IMR-90 (cell line): ENCODE data around the gene NCKAP5. TPM values are rescaled to one million over a fixed set of nuclear protein-coding genes. Genes with fewer than 3 reads are reported as not detected.

Source experiments
- ATAC-seq: fragments of 200-7000 bp; cut with Tn5 transposase; 2 replicates; pipeline ENCODE4 v1.9.1; 2020; ENCODE audit warnings: low read depth, mild to moderate bottlenecking, moderate library complexity
- BruUV-seq: library from RNA; stranded (reverse); fragments of 400-500 nt; replicated peaks from 2 replicates; lab custom pipeline; 2021; lab: Mats Ljungman, UMichigan
- CTCF ChIA-PET: fragments of 300-600 bp; formaldehyde crosslinking; extraction: SDS; loops from one replicate; lab custom pipeline; 2021; ENCODE audit warnings: antibody characterized with exemption; lab: Yijun Ruan, JAX
- POLR2A ChIA-PET: fragments of 300-600 bp; sonication (Branson Sonifier 250); formaldehyde crosslinking; loops from one replicate; lab custom pipeline; 2022; ENCODE audit warnings: antibody characterized with exemption; ENCODE audit not compliant: unreplicated experiment; lab: Charles Lee
- DNase-seq: peaks from one replicate; pipeline ENCODE4 v3.0.0; 2013
- H2AFZ ChIP-seq: replicated peaks from 2 replicates; pipeline ENCODE3; 2013; ENCODE audit warnings: low read length, mild to moderate bottlenecking; ENCODE audit not compliant: poor library complexity
- H2AK5ac ChIP-seq: 2 replicates; pipeline ENCODE4 v1.6.1; 2013; ENCODE audit warnings: low read depth, low read length, inconsistent platforms
- H2AK9ac ChIP-seq: replicated peaks from 2 replicates; pipeline ENCODE3; 2013; ENCODE audit warnings: mild to moderate bottlenecking, low read depth, low read length, moderate library complexity; ENCODE audit not compliant: poor library complexity
- H2BK120ac ChIP-seq: 2 replicates; pipeline ENCODE4 v1.6.1; 2013; ENCODE audit warnings: low read depth, low read length, inconsistent platforms
- H2BK15ac ChIP-seq: 3 replicates; pipeline ENCODE4 v1.6.1; 2013; ENCODE audit warnings: low read depth, low read length, inconsistent platforms
- H2BK20ac ChIP-seq: 2 replicates; pipeline ENCODE4 v1.6.1; 2013; ENCODE audit warnings: low read depth, mild to moderate bottlenecking, inconsistent platforms, low read length, moderate library complexity
- H2BK5ac ChIP-seq: 2 replicates; pipeline ENCODE4 v1.6.1; 2013; ENCODE audit warnings: mild to moderate bottlenecking, low read depth, low read length, inconsistent platforms; ENCODE audit not compliant: poor library complexity, severe bottlenecking
- H3K14ac ChIP-seq: replicated peaks from 2 replicates; pipeline ENCODE4 v1.6.1; 2013; ENCODE audit warnings: low read depth, low read length, inconsistent platforms
- H3K18ac ChIP-seq: 2 replicates; pipeline ENCODE4 v1.6.1; 2013; ENCODE audit warnings: low read depth, low read length, control low read depth
- H3K23ac ChIP-seq: 2 replicates; pipeline ENCODE4 v1.6.1; 2013; ENCODE audit warnings: low read depth, low read length, inconsistent platforms
- H3K27ac ChIP-seq: 2 replicates; pipeline ENCODE4 v1.5.1; 2013; ENCODE audit warnings: mild to moderate bottlenecking, control low read depth, low read length; ENCODE audit not compliant: insufficient read depth
- H3K27me3 ChIP-seq: 2 replicates; pipeline ENCODE4 v1.6.1; 2013; ENCODE audit warnings: low read length; ENCODE audit not compliant: control insufficient read depth, insufficient read depth
- H3K36me3 ChIP-seq: 2 replicates; pipeline ENCODE4 v1.6.1; 2013; ENCODE audit warnings: low read length, mixed read lengths; ENCODE audit not compliant: control insufficient read depth, insufficient read depth
- H3K4ac ChIP-seq: 2 replicates; pipeline ENCODE4 v1.6.1; 2013; ENCODE audit warnings: low read depth, low read length, inconsistent platforms
- H3K4me1 ChIP-seq: 2 replicates; pipeline ENCODE4 v1.6.1; 2013; ENCODE audit warnings: low read length, mixed read lengths; ENCODE audit not compliant: control insufficient read depth, insufficient read depth
- H3K4me2 ChIP-seq: 2 replicates; pipeline ENCODE4 v1.6.1; 2013; ENCODE audit warnings: low read depth, mild to moderate bottlenecking, control low read depth, low read length, moderate library complexity
- H3K4me3 ChIP-seq: 2 replicates; pipeline ENCODE4 v1.5.1; 2013; ENCODE audit warnings: low read depth, mild to moderate bottlenecking, control low read depth, low read length, moderate library complexity; ENCODE audit not compliant: insufficient read depth
- H3K56ac ChIP-seq: 2 replicates; pipeline ENCODE4 v1.6.1; 2013; ENCODE audit warnings: low read length, inconsistent platforms; ENCODE audit not compliant: insufficient read depth; ENCODE audit errors: extremely low read depth
- H3K79me1 ChIP-seq, 2 experiments: 2 replicates each; pipeline ENCODE4 v1.6.1; 2013; ENCODE audit warnings: low read length in 2 of 2, inconsistent platforms in 1 of 2, low read depth in 1 of 2
- H3K9ac ChIP-seq: 2 replicates; pipeline ENCODE4 v1.6.1; 2013; ENCODE audit warnings: low read depth, low read length, control low read depth
- H3K9me1 ChIP-seq: 2 replicates; pipeline ENCODE4 v1.6.1; 2013; ENCODE audit warnings: low read length, inconsistent platforms; ENCODE audit not compliant: insufficient read depth
- H3K9me3 ChIP-seq: 2 replicates; pipeline ENCODE4 v1.6.1; 2013; ENCODE audit warnings: low read length; ENCODE audit not compliant: control insufficient read depth, insufficient read depth
- H4K20me1 ChIP-seq: 2 replicates; pipeline ENCODE4 v1.6.1; 2013; ENCODE audit warnings: low read length, inconsistent platforms; ENCODE audit not compliant: insufficient read depth
- H4K5ac ChIP-seq: 2 replicates; pipeline ENCODE4 v1.6.1; 2013; ENCODE audit warnings: mild to moderate bottlenecking, low read depth, low read length, control low read depth
- H4K8ac ChIP-seq, 2 experiments: 2 replicates each; pipeline ENCODE4 v1.6.1; 2013; ENCODE audit warnings: low read depth in 2 of 2, low read length in 2 of 2, control low read depth in 1 of 2, inconsistent platforms in 1 of 2
- H4K91ac ChIP-seq: 2 replicates; pipeline ENCODE4 v1.6.1; 2013; ENCODE audit warnings: low read depth, low read length, inconsistent platforms; ENCODE audit not compliant: insufficient read depth
- BHLHE40 ChIP-seq: fragments of 150-350 bp; IDR thresholded peaks from 2 replicates; pipeline ENCODE4 v1.6.1; 2016; ENCODE audit warnings: mild to moderate bottlenecking, low read depth, low read length
- CEBPB ChIP-seq: IDR thresholded peaks from 2 replicates; pipeline ENCODE4 v1.6.1; 2012; ENCODE audit warnings: low read depth, low read length, improper control_type of control experiment
- CHD1 ChIP-seq: IDR thresholded peaks from 2 replicates; pipeline ENCODE4 v1.6.1; 2012; ENCODE audit warnings: low read depth, low read length, improper control_type of control experiment
- ELK1 ChIP-seq: fragments of 150-350 bp; IDR thresholded peaks from 2 replicates; pipeline ENCODE4 v1.6.1; 2016; ENCODE audit warnings: low read depth, mild to moderate bottlenecking, low read length, moderate library complexity, borderline replicate concordance
- FOS ChIP-seq: fragments of 150-350 bp; IDR thresholded peaks from 2 replicates; pipeline ENCODE4 v1.6.1; 2016; ENCODE audit warnings: low read depth, low read length
- MAFK ChIP-seq: IDR thresholded peaks from 2 replicates; pipeline ENCODE4 v1.6.1; 2012; ENCODE audit warnings: low read depth, low read length, improper control_type of control experiment
- MAZ ChIP-seq: IDR thresholded peaks from 2 replicates; pipeline ENCODE4 v1.6.1; 2012; ENCODE audit warnings: low read depth, mild to moderate bottlenecking, low read length, improper control_type of control experiment, moderate library complexity, borderline replicate concordance
- MXI1 ChIP-seq: IDR thresholded peaks from 2 replicates; pipeline ENCODE4 v1.6.1; 2012; ENCODE audit warnings: low read depth, mild to moderate bottlenecking, low read length, moderate library complexity, borderline replicate concordance
- NFE2L2 ChIP-seq: fragments of 150-350 bp; IDR thresholded peaks from 2 replicates; pipeline ENCODE4 v1.6.1; 2016; ENCODE audit warnings: low read depth, mild to moderate bottlenecking, low read length
- POLR2A ChIP-seq: IDR thresholded peaks from 2 replicates; pipeline ENCODE4 v1.6.1; 2012; ENCODE audit warnings: mild to moderate bottlenecking, low read depth, low read length
- RAD21 ChIP-seq: IDR thresholded peaks from 2 replicates; pipeline ENCODE4 v1.6.1; 2012; ENCODE audit warnings: low read length, improper control_type of control experiment
- RCOR1 ChIP-seq: IDR thresholded peaks from 2 replicates; pipeline ENCODE4 v1.6.1; 2012; ENCODE audit warnings: mild to moderate bottlenecking, low read length, improper control_type of control experiment; ENCODE audit not compliant: insufficient replicate concordance
- RFX5 ChIP-seq: IDR thresholded peaks from 2 replicates; pipeline ENCODE4 v1.8.0; 2012; ENCODE audit warnings: low read depth, mild to moderate bottlenecking, low read length, moderate library complexity
- SMC3 ChIP-seq: fragments of 150-350 bp; IDR thresholded peaks from 2 replicates; pipeline ENCODE4 v1.6.1; 2016; ENCODE audit warnings: low read depth, mild to moderate bottlenecking, antibody characterized with exemption, low read length, moderate library complexity
- WGBS, 2 experiments: methylation state at CpG; one replicate each; pipeline versions ENCODE4 v1.1.5 to v1.1.7; 2013; ENCODE audit warnings: missing lambda C conversion rate in 2 of 2; ENCODE audit not compliant: insufficient read length in 1 of 2; ENCODE audit errors: extremely low coverage in 2 of 2; 5-methylcytosine and 5-hydroxymethylcytosine counted together
- dilution Hi-C: fragments of 300-500 bp; cut with HindIII; formaldehyde crosslinking; loops from one replicate; pipeline ENCODE4 v1.14.3; 2018; ENCODE audit warnings: low sequenced_read_pairs; ENCODE audit not compliant: unreplicated experiment
- in situ Hi-C: fragments of 300-500 bp; cut with MboI; formaldehyde crosslinking; loops from 3 replicates; pipeline ENCODE4 v1.14.3; 2019; ENCODE audit warnings: low sequenced_read_pairs, inconsistent platforms, mixed read lengths
- intact Hi-C: fragments of 100-400 bp; cut with micrococcal nuclease; formaldehyde crosslinking; loops from 2 replicates; pipeline ENCODE4 v1.10.0; 2022
- polyA plus RNA-seq, 3 experiments: library from polyadenylated mRNA; depleted of rRNA; stranded (reverse); fragments of >200 nt; gene quantifications; 2 replicates each; pipeline ENCODE4 v1.2.3, GENCODE V29; 2012; ENCODE audit warnings: low replicate concordance in 1 of 3
- total RNA-seq: library from RNA; depleted of rRNA; stranded (reverse); fragments of >200 nt; gene quantifications from 2 replicates; pipeline ENCODE4 v1.2.3, GENCODE V29; 2012
- TF ChIP-seq, protein P1 (sequence below): conservative IDR thresholded peaks from 2 replicates; pipeline ENCODE4 v1.5.1; 2012; ENCODE audit warnings: mild to moderate bottlenecking, low read depth, low read length, improper control_type of control experiment
- TF ChIP-seq, protein P2 (sequence below): fragments of 150-350 bp; IDR thresholded peaks from 2 replicates; pipeline ENCODE4 v1.6.1; 2017; ENCODE audit warnings: mild to moderate bottlenecking, antibody characterized with exemption, low read length, low read depth

The NCKAP5 gene
- total and polyA plus RNA-seq, 2 of the 4 experiments (the other 2 are of a cell fraction), result 2.7 to 3.9 TPM

GRCh38 chr2:133377599-133377998 is 190.7 kb downstream of the NCKAP5 start:
- Histone ChIP-seq H3K4ac (peak overlapping the region; percentile 73), H3K36me3 (no peaks in the 10 kb centered on the region), H3K18ac (peak overlapping the region; percentile 64), H2BK15ac (peak overlapping the region; percentile 88), H3K27me3 (no peaks in the 10 kb centered on the region), H2AK9ac (no peak overlapping the region), H3K79me1 (peaks cover 0 to 11% of the 10 kb centered on the region in 2 experiments; a peak in 1 of 4 replicates), H2BK120ac (peak overlapping the region; percentile 80), H3K27ac (peak overlapping the region; percentile 5; the same call in 1 of the 2 replicates), H3K56ac (no peak overlapping the region), H3K23ac (peak overlapping the region; percentile 86), H2BK5ac (peak overlapping the region; percentile 58), H3K9ac (0 out of 2 replicates have a peak overlapping the region, but pooled peaks have one; percentile 2), H3K14ac (peak overlapping the region; percentile 87), H3K4me2 (no peak overlapping the region), H4K91ac (peak overlapping the region; percentile 90), H2AK5ac (peak overlapping the region; percentile 86), H4K20me1 (no peaks in the 10 kb centered on the region), H3K9me1 (peaks cover 14% of the 10 kb centered on the region), H2BK20ac (peak overlapping the region; percentile 88), H4K5ac (peak overlapping the region; percentile 70), H2AFZ (no peak overlapping the region), H3K4me1 (peaks cover 13% of the 10 kb centered on the region), H3K4me3 (no peak overlapping the region), H3K9me3 (no peaks in the 10 kb centered on the region), H4K8ac (peak overlapping the region; percentile 73)
- ChIA-PET CTCF (interaction anchor here (0.6 to 1.7 kb wide), 2 partner anchors 44 to 92 kb away, joined by 3 to 13 read pairs; no protein-coding TSS in a partner anchor), POLR2A (no interaction called here)
- TF ChIP-seq MAFK, result no peak
- TF ChIP-seq RFX5, result no peak
- TF ChIP-seq, protein P1, sequence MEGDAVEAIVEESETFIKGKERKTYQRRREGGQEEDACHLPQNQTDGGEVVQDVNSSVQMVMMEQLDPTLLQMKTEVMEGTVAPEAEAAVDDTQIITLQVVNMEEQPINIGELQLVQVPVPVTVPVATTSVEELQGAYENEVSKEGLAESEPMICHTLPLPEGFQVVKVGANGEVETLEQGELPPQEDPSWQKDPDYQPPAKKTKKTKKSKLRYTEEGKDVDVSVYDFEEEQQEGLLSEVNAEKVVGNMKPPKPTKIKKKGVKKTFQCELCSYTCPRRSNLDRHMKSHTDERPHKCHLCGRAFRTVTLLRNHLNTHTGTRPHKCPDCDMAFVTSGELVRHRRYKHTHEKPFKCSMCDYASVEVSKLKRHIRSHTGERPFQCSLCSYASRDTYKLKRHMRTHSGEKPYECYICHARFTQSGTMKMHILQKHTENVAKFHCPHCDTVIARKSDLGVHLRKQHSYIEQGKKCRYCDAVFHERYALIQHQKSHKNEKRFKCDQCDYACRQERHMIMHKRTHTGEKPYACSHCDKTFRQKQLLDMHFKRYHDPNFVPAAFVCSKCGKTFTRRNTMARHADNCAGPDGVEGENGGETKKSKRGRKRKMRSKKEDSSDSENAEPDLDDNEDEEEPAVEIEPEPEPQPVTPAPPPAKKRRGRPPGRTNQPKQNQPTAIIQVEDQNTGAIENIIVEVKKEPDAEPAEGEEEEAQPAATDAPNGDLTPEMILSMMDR, result no peak
- TF ChIP-seq RCOR1, result no peak
- TF ChIP-seq, protein P2, sequence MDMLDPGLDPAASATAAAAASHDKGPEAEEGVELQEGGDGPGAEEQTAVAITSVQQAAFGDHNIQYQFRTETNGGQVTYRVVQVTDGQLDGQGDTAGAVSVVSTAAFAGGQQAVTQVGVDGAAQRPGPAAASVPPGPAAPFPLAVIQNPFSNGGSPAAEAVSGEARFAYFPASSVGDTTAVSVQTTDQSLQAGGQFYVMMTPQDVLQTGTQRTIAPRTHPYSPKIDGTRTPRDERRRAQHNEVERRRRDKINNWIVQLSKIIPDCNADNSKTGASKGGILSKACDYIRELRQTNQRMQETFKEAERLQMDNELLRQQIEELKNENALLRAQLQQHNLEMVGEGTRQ, result no peak
- no peak for TF ChIP-seq MAZ
- no peak for TF ChIP-seq ELK1
- no peak for TF ChIP-seq BHLHE40
- no peak for TF ChIP-seq CEBPB
- no peak for TF ChIP-seq MXI1
- TF ChIP-seq SMC3, result no peak
- no peak for TF ChIP-seq CHD1
- no peak for TF ChIP-seq RAD21
- no peak for TF ChIP-seq NFE2L2
- TF ChIP-seq FOS, result no peak
- TF ChIP-seq POLR2A, result no peak
- DNase-seq (no peak), ATAC-seq (no peak)
- no TSS peak for BruUV-seq
- no CpG with 5 or more reads among the region's 2 CpGs for WGBS, 2 experiments
- dilution Hi-C loops (no loop called here), intact Hi-C loops (no loop called here), in situ Hi-C loops (no loop called here)
